K562 (cell line): ENCODE results near the gene RHOV. TPM values are rescaled to one million over a fixed set of nuclear protein-coding genes. Genes with fewer than 3 reads are reported as not detected.
A peak's percentile ranks its signal among the peaks of the same experiment; 100 is the strongest.

Source experiments
- CAMTA2 ChIP-seq: fragments of 250-450 bp; sonication (Bioruptor Pico); conservative IDR thresholded peaks from 2 replicates; pipeline ENCODE4 v1.5.1; 2022
- FOXA3 ChIP-seq, 2 experiments: fragments of 450-650 bp in 1 of 2; sonication (generic) in 1 of 2; formaldehyde crosslinking; IDR thresholded peaks in 1 of 2; conservative IDR thresholded peaks in 1 of 2; 2 replicates each; pipeline versions ENCODE4 v1.4.0 to v1.8.0; 2020 to 2022; ENCODE audit warnings: mild to moderate bottlenecking in 2 of 2, missing genetic modification reagents in 1 of 2
- HDAC3 ChIP-seq: fragments of 450-650 bp; IDR thresholded peaks from 2 replicates; pipeline ENCODE4 v1.6.1; 2018; ENCODE audit warnings: borderline replicate concordance, mild to moderate bottlenecking, moderate library complexity; ENCODE audit not compliant: partially characterized antibody
- HMBOX1 ChIP-seq: sonication (generic); IDR thresholded peaks from 2 replicates; pipeline ENCODE4 v1.6.1; 2016
- HMGN3 ChIP-seq: IDR thresholded peaks from 2 replicates; pipeline ENCODE4 v1.6.1; 2011; ENCODE audit warnings: borderline replicate concordance, low read depth, mild to moderate bottlenecking, mixed read lengths, low read length; ENCODE audit not compliant: insufficient read length; ENCODE audit errors: extremely low read depth
- HMGXB4 ChIP-seq: sonication (generic); formaldehyde crosslinking; IDR thresholded peaks from 2 replicates; pipeline ENCODE4 v1.8.1; 2023; ENCODE audit warnings: mild to moderate bottlenecking, missing genetic modification reagents
- ILK ChIP-seq: fragments of 450-650 bp; IDR thresholded peaks from 2 replicates; pipeline ENCODE4 v1.6.1; 2016; ENCODE audit warnings: missing genetic modification characterization, low read depth, mild to moderate bottlenecking, missing compliant biosample characterization, moderate library complexity, borderline replicate concordance
- MBD1 ChIP-seq: fragments of 250-450 bp; sonication (Bioruptor Pico); IDR thresholded peaks from 2 replicates; pipeline ENCODE4 v1.8.0; 2022; ENCODE audit warnings: inconsistent platforms
- PYGO2 ChIP-seq: fragments of 450-650 bp; IDR thresholded peaks from 2 replicates; pipeline ENCODE4 v1.6.1; 2016; ENCODE audit warnings: mild to moderate bottlenecking, missing genetic modification characterization, moderate library complexity, missing compliant biosample characterization
- REST ChIP-seq, 2 experiments: fragments of 450-650 bp; formaldehyde crosslinking in 1 of 2; IDR thresholded peaks; 2 replicates each; pipeline versions ENCODE4 v1.4.0 to v1.6.1; 2014 to 2020; ENCODE audit warnings: mild to moderate bottlenecking in 2 of 2, borderline replicate concordance in 1 of 2, low read depth in 1 of 2
- SMC3 ChIP-seq: conservative IDR thresholded peaks from 2 replicates; pipeline ENCODE4 v1.6.1; 2011; ENCODE audit warnings: low read depth, low read length, improper control_type of control experiment; ENCODE audit not compliant: insufficient read depth
- SP1 ChIP-seq: sonication (generic); formaldehyde crosslinking; IDR thresholded peaks from 2 replicates; pipeline ENCODE4 v1.8.1; 2022; ENCODE audit warnings: mild to moderate bottlenecking, missing genetic modification reagents
- ZNF217 ChIP-seq: sonication (generic); formaldehyde crosslinking; IDR thresholded peaks from 2 replicates; pipeline ENCODE4 v1.8.0; 2022; ENCODE audit warnings: mild to moderate bottlenecking, missing genetic modification reagents
- polyA plus RNA-seq, 8 experiments: library from polyadenylated mRNA; depleted of rRNA in 4 of 8; stranded (reverse) in 5 of 8; unstranded in 3 of 8; fragments of >200 nt; fragmentation: Nextera tagmentation in 2 of 8; fragmentation: Illumina TruSeq in 1 of 8; extraction: Ambion mirVana in 2 of 8; extraction: Trizol in 1 of 8; gene quantifications; 2 replicates each; pipeline versions ENCODE4 v1.2.1 to v1.2.3, GENCODE V29; 2011 to 2014; ENCODE audit warnings: inconsistent platforms in 1 of 8, missing spikeins in 1 of 8
- total RNA-seq, 7 experiments: library from RNA; depleted of rRNA in 6 of 7; stranded (reverse); fragments of >200 nt in 6 of 7; fragmentation: Illumina TruSeq in 2 of 7; extraction: Trizol in 2 of 7; gene quantifications; 2 replicates each; pipeline versions ENCODE4 v1.2.1 to v1.2.3, GENCODE V29; 2011 to 2021; ENCODE audit warnings: low replicate concordance in 1 of 7

RHOV gene
- total and polyA plus RNA-seq, 9 of the 15 experiments (the other 6 are each of a cell fraction or from before 2014, with no cell fraction given) = 0.08 to 2.0 (median 1.1) TPM

- TF ChIP-seq HMGXB4 (CRISPR knock-in tag) (no peak), ZNF217 (CRISPR knock-in tag) (no peak), SP1 (CRISPR knock-in tag) (0 out of 2 replicates have a peak, but pooled peaks have one; percentile 35), PYGO2 (no peak), CAMTA2 (CRISPR knock-in tag) (no peak), FOXA3 (CRISPR knock-in tag; conservative IDR thresholded peaks at IDR 0.05 in 1 of 2, IDR thresholded peaks at IDR 0.05 in 1 of 2) (no peak), MBD1 (CRISPR knock-in tag) (no peak), ILK (no peak), REST (IDR thresholded peaks at IDR 0.05; ENCODE audit: borderline replicate concordance) (peak; percentile 68), REST (CRISPR knock-in tag; IDR thresholded peaks at IDR 0.05; ENCODE audit: low read depth) (no peak), HMBOX1 (peak; percentile 83; the same call in 1 of the 2 replicates), HDAC3 (no peak), SMC3 (no peak), HMGN3 (no peak)
These were observed 26.6 kb downstream of the RHOV start (continued) for GRCh38 chr15:40847223-40847961.
